Right atrium auricular region (tissue), 2 donors: ENCODE results near the gene TBC1D10A. TPM values are rescaled to one million over a fixed set of nuclear protein-coding genes. Genes with fewer than 3 reads are reported as not detected.

Source experiments
- DNase-seq: peaks from one replicate; pipeline ENCODE4 v3.0.0-alpha.2; 2019; ENCODE audit warnings: low spot score
- H3K27ac ChIP-seq, 2 donors: fragments of 200-600 bp; sonication (generic); 1 replicate in 1 of 2; 2 replicates in 1 of 2; pipeline ENCODE4 v1.5.1; 2016 to 2019
- H3K27me3 ChIP-seq, 2 donors: fragments of 200-600 bp; sonication (generic); one replicate each; pipeline versions ENCODE4 v1.5.1 to v1.6.0; 2017 to 2019
- H3K36me3 ChIP-seq: fragments of 200-600 bp; sonication (generic); one replicate; pipeline ENCODE4 v1.5.1; 2016
- H3K4me1 ChIP-seq, 2 donors: fragments of 200-600 bp; sonication (generic); one replicate each; pipeline versions ENCODE4 v1.5.1 to v1.6.0; 2017 to 2019
- H3K4me3 ChIP-seq, 2 donors: fragments of 200-600 bp; sonication (generic); 1 replicate in 1 of 2; 2 replicates in 1 of 2; pipeline ENCODE4 v1.5.1; 2017 to 2019; ENCODE audit warnings: mild to moderate bottlenecking in 1 of 2, moderate library complexity in 1 of 2
- H3K9me3 ChIP-seq, 2 donors: fragments of 200-600 bp; sonication (generic); one replicate each; pipeline ENCODE4 v1.5.1; 2019
- CTCF ChIP-seq, 2 donors: fragments of 200-600 bp; sonication (generic); IDR thresholded peaks; one replicate each; pipeline ENCODE4 v1.5.1; 2019; ENCODE audit warnings: antibody characterized with exemption in 2 of 2
- total RNA-seq, 2 donors: library from RNA; depleted of rRNA; stranded (reverse); fragments of >200 nt; gene quantifications; one replicate each; pipeline ENCODE4 v1.1.0, GENCODE V29; 2016

TBC1D10A gene
- total RNA-seq, 2 donors from 2014 or later = 5.9 to 9.3 TPM

DNA sequence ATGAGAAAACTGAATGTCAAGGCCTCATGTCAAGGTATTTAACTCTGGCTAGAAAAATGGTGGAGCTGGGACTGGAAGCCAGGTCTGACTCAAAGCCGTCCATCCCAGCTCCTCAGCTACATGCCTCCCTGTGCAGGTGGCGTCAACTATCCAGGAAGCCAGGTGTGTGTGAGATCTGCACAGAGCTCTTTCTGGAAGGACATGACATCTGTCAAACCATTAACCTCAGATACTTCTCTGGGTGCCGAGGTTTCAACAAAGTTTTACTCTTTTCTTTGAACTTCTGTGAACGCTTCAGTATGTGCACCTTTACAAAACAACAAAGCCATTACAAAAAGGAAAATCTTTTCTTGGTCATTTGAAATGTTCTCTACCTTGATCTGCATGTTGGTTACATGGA is 30.4 kb downstream of the TBC1D10A start:
- Histone ChIP-seq H3K4me3 (no peak overlapping the region), H3K36me3 (peaks cover 82% of the 10 kb centered on the region), H3K27ac (no peak overlapping the region), H3K9me3 (no peaks in the 10 kb centered on the region), H3K27me3 (no peaks in the 10 kb centered on the region), H3K4me1 (peaks cover 0 to 24% of the 10 kb centered on the region in 2 donors)
- no peak for DNase-seq
- no peak for TF ChIP-seq CTCF (IDR thresholded peaks at IDR 0.05)

GRCh38 chr22:30295576-30295975 is 31.2 kb downstream of the TBC1D10A start:
- no peak overlapping the region for H3K27ac ChIP-seq
- H3K9me3 ChIP-seq = no peaks in the 10 kb centered on the region
- TF ChIP-seq CTCF (IDR thresholded peaks at IDR 0.05) = no peak
- DNase-seq = no peak
- no peak overlapping the region for H3K4me3 ChIP-seq
- peaks cover 75% of the 10 kb centered on the region for H3K36me3 ChIP-seq
- peaks cover 0 to 24% of the 10 kb centered on the region in 2 donors for H3K4me1 ChIP-seq
- no peaks in the 10 kb centered on the region for H3K27me3 ChIP-seq

DNA sequence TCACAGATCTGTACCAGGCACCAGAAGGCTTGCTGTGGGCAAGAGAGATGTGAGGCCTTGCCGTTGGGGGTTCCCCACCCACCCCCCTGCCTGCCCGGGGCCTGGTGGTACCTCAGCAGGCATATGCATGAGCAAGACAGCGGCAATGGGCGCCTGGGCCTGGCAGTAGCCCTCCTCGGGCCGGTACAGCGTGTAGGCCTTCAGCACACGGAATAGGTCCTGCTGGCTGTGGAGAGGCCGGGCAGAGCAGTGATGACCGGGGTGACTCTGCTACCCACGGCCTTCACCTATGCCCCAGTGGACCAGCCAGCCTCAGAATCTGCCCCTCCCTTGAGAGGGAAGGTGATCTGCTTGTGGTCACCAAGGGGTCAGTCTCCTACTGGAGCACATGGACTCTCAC is 31.9 kb downstream of the TBC1D10A start:
- H3K4me3 ChIP-seq = no peak overlapping the region
- H3K9me3 ChIP-seq = no peaks in the 10 kb centered on the region
- TF ChIP-seq CTCF (IDR thresholded peaks at IDR 0.05) = no peak
- peaks cover 74% of the 10 kb centered on the region for H3K36me3 ChIP-seq
- no peak for DNase-seq
- H3K27me3 ChIP-seq = no peaks in the 10 kb centered on the region
- H3K4me1 ChIP-seq = peaks cover 0 to 29% of the 10 kb centered on the region in 2 donors
- H3K27ac ChIP-seq = no peak overlapping the region

DNA sequence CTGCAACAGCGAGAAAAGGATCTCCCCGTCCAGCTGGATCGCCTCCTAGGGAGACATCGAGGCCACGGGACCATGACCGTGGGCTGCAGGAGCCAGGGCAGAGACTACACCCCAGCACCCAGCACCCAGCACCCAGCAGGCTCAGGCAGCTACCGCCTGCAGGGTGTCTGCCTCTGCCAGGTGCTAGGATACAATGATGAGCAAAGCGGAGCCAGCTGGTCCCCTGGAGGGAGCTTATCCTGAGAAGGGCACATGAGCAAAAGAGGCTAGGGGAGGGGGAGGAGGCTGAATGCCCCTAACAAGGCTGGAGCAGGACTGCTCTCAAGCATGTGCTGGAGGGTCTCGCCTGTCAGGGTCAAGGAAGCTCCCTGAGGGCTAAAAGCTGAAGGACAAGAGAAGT is 32.7 kb downstream of the TBC1D10A start:
- H3K27ac ChIP-seq = no peak overlapping the region
- peaks cover 0 to 30% of the 10 kb centered on the region in 2 donors for H3K4me1 ChIP-seq
- no peaks in the 10 kb centered on the region for H3K9me3 ChIP-seq
- H3K36me3 ChIP-seq = peaks cover 69% of the 10 kb centered on the region
- no peak for TF ChIP-seq CTCF (IDR thresholded peaks at IDR 0.05)
- H3K27me3 ChIP-seq = no peaks in the 10 kb centered on the region
- no peak overlapping the region for H3K4me3 ChIP-seq
- DNase-seq = no peak

DNA sequence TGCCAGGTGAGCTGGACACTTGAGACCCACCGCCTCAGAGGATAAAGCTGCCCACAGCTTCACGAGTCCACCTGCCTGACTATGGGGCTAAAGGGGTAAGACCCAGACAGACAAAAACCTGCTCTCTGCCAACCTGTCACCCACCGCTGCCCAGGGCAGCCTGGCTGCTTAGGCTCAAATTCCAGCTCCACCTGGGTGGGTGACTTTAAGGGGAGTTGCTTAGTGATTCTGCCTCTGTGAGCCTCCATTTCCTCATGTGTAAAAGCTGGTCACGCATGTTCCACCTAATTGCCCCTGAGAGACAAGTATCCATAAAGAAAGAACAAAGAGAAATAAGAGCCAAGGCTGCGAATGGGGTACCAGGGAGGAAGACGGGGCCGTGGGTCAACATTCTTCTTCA is 33.7 kb downstream of the TBC1D10A start:
- peaks cover 0 to 40% of the 10 kb centered on the region in 2 donors for H3K4me1 ChIP-seq
- peaks cover 59% of the 10 kb centered on the region for H3K36me3 ChIP-seq
- no peak overlapping the region for H3K4me3 ChIP-seq
- no peak for TF ChIP-seq CTCF (IDR thresholded peaks at IDR 0.05)
- H3K27me3 ChIP-seq = no peaks in the 10 kb centered on the region
- H3K9me3 ChIP-seq = no peaks in the 10 kb centered on the region
- DNase-seq = no peak
- no peak overlapping the region for H3K27ac ChIP-seq
